HG03342 (cell line): Measurements from ENCODE around the gene PVR.
"Not testable (repeated sequence)": the region's sequence is repeated elsewhere in the genome, so short reads cannot be mapped to it uniquely, and the experiment has no call there.

Experiments used
- ATAC-seq: cut with Tn5 transposase; IDR thresholded peaks from one replicate; pipeline ENCODE4 v1.9.1; 2021; ENCODE audit warnings: mild to moderate bottlenecking, moderate library complexity; ENCODE audit not compliant: unreplicated experiment

PVR gene

GRCh38 chr19:44643605-44644401 lies at the start of gene PVR:
PVR (plus strand) TSS chr19:44643910; CDS start chr19:44644097, 187 bp downstream.
- ATAC-seq, result no peak

DNA sequence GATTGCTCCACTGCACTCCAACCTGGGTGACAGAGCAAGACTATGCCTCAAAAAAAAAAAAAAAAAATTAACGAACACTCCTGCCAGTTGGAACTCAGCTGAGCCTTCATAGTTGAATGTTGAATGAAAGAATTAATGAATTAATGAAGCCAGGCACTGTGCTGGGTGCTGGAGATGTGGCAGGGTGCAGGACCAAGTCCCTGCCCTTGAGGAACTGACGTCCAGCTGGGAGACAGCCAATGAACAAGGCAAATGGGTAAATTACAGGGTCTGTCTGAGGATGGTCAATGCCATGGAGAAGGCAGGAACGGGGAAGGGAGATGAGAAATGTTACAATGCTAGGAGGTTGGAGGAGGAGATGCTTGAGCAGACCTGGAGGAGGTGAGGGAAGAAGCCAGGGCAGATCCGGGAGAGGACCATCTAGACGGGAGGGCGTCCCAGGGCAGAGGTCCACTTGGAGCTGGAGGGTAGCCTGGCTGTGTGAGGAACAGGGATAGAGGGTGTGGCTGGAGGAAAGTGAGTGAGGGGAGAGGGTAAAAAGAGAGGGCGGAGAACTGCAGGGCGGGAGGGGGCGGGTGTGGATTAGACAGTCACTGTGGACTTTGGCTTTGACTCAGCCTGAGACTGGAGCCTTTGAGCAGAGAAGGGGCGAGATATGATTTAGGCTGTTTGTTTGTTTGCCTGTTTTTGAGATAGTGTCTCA lies 47.1 kb upstream of the PVR start:
- no peak for ATAC-seq

- no peak for ATAC-seq
Measured at GRCh38 chr19:44597131-44597491, 46.6 kb upstream of the PVR start.

DNA sequence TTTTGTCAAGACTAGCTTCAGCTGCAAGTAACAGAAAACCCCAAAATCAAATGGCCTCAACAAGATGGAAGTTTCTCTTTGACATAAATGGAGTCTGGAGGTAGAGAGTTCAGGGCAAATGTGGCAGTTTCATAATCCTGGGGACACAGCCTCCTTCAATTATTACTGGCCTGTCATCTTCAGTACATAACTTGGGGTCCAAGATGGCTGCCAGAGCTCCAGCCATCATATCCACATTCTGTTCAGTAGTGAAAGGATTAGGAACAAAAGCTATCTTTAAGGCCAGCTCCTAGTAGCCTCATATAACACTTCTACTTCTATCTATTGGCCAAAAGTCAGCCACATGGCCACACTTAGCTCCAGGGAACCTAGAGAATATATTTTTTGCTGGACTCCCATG lies 45.4 kb upstream of the PVR start:
- no peak for ATAC-seq

DNA sequence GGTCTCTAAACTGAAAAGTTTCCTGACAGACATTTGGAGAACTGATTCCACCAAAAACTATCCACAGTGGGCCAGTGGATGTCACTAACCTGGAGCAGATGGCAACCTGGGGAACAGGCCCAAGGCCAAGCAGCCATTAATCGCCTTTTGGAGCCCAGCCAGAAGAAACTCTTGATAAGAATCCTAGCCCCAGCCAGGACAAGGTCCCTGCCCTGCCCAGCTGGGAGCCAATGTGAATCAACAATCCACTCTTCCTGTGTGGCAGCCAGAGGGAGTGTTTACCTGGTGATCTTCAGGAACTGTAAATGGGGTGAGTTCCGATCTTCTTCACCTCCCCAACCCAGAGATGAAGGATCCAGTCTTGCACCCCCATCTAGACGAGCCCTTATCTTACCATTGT lies 44.8 kb upstream of the PVR start:
- no peak for ATAC-seq

DNA sequence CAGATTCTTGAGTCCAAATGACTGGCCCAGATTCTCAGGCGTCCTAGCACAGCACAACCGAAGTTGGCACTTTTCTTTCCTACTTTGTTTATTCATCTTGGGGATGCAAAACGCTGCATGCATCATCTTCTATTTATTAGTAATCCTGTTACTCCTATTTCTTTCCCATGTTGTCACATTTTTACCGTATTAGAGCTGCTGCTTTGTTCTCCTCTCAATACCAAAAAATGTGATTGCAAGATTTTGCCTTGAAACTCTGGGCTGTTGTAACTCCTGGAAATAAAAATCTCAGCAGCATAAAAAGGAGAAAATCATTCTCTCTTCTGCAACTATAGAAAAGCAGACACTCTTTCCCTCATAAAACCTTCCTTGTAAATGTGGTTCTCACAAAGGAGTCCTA lies 43.2 kb upstream of the PVR start:
- no peak for ATAC-seq

GRCh38 chr19:44602081-44602480 lies 41.6 kb upstream of the PVR start:
- ATAC-seq, result no peak

- ATAC-seq, result no peak
Measured at GRCh38 chr19:44603201-44603945, 40.3 kb upstream of the PVR start.

- ATAC-seq, result no peak
Measured at GRCh38 chr19:44604241-44604640, 39.5 kb upstream of the PVR start.

DNA sequence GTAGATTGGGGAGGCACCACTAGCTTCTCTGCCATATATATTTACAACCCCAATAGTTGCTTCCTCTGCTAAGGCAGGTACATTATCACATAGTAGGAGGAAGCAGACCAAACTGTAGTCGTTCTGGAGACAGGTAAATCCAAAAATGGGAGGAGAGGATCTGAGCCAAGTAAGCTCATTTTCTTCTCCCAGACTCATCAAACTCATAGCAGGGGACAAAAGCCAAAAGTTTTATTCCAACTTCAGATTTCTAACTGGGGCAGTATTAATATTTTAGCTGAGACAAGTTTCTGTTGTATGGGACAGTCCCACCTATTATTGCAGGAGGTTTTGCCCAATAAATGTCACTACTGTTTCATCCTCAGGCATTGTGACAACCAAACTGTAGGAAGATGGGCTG lies 38.2 kb upstream of the PVR start:
- no peak for ATAC-seq

GRCh38 chr19:44607049-44607448 lies 36.7 kb upstream of the PVR start:
- no peak for ATAC-seq

DNA sequence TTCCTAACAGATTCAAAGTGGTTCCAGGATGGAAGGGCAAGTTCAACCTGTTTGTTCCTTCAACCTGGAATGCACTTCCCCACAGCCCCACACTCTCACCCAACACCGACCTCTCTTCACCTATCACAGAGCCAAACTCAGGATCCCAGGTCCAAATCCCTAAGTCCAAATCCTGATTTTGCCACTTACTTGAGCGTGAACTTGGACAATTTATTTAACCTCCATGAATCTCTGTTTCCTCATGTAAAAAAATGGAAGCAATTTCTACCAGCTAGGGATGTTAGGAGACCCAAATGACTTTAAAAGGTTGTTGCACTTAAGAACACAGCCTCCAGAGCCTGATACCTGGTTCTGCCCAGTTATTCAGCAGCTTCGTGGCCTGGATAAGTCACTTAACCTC lies 35.8 kb upstream of the PVR start:
- ATAC-seq, result no peak

- ATAC-seq, result no peak
Measured at GRCh38 chr19:44608391-44608821, 35.3 kb upstream of the PVR start.

DNA sequence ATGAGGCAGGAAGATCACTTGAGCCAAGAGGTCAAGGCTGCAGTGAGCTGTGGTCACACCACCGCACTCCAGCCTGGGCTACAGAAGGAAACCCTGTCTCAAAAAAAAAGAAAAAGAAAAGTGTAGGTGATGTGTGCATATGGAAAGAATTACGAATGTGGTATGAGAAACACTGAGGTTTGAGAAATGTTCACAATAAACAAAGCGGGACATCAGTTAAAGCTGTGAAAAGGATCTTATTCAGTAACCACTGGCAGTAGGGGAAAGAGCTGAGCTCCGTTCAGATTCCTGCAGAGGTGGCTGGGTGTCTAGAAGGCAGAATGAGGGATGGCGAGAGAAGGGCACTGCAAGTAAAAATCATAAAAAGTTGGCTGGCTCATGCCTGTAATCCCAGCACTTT lies 34.5 kb upstream of the PVR start:
- no peak for ATAC-seq

GRCh38 chr19:44610497-44610896 lies 33.2 kb upstream of the PVR start:
- not testable (repeated sequence) for ATAC-seq

GRCh38 chr19:44611812-44612295 lies 31.9 kb upstream of the PVR start:
- no peak for ATAC-seq

- ATAC-seq, result no peak
Measured at GRCh38 chr19:44613295-44614178, 30.2 kb upstream of the PVR start, which contains the start of gene IGSF23. IGSF23 (plus strand) TSS chr19:44613563; CDS start chr19:44613646, 83 bp downstream.

- ATAC-seq, result no peak
Measured at GRCh38 chr19:44614313-44614712, 29.4 kb upstream of the PVR start.

- no peak for ATAC-seq
Measured at GRCh38 chr19:44615863-44616247, 27.9 kb upstream of the PVR start.

DNA sequence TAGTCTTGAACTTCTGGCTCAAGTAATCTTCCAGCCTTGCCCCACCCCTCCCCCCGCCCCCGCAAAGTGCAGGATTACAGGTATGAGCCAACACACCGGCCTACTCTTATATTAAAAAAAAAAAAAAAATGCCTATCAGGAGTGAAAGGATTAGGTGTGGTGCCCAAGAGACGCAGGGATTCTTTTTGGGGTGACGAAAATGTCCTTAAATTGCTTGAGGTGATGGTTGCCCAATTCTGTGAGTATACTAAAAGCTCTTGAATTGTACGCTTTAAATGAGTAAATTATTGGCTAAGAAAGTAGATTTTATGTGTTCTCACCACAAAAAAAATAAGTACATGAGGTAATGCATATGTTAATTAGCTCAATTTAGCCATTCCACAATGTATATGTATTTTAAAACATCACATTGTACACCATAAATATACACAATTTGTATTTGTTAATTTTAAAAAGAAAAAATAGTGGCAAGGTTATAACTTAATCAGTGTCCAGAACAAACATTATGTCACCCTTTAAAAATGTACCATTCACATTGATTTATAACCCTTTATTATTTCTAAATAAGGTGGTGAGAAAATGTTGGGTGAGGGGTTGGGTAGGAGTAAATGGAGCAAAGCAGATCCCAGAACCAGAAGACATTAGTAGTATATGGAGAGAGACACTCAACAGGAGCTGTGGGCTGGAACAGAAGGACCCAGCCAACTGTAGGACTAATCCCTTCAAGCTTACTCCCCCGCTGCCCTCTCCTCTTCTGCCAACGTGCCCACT lies 26.4 kb upstream of the PVR start:
- ATAC-seq, result no peak
